Endothelial cell of umbilical vein (primary cell): Measurements from ENCODE around the gene ASXL1. TPM values are rescaled to one million over a fixed set of nuclear protein-coding genes. Genes with fewer than 3 reads are reported as not detected.

Source experiments
- BruUV-seq: library from RNA; stranded (reverse); fragments of 400-500 nt; replicated peaks from 2 replicates; lab custom pipeline; 2021; lab: Mats Ljungman, UMichigan
- CTCF ChIA-PET: fragments of 300-600, 350-600 bp; sonication (Branson Sonifier 250); formaldehyde crosslinking; loops from one replicate; lab custom pipeline; 2021; ENCODE audit warnings: antibody characterized with exemption, inconsistent platforms; lab: Charles Lee
- POLR2A ChIA-PET: fragments of 300-600, 350-600 bp; sonication (Branson Sonifier 250); formaldehyde crosslinking; loops from one replicate; lab custom pipeline; 2021; ENCODE audit warnings: antibody characterized with exemption, inconsistent platforms; lab: Charles Lee
- DNase-seq: peaks from one replicate; pipeline ENCODE4 v3.0.0-alpha.2; 2011; ENCODE audit warnings: low read depth, low spot score
- FAIRE-seq: peaks from 2 replicates; lab custom pipeline; 2011; peaks lifted over from hg19 to GRCh38; lab: Jason Lieb, UNC
- H2AFZ ChIP-seq: 2 replicates; pipeline ENCODE4 v1.6.0; 2012; ENCODE audit warnings: low read depth, low read length, control low read depth, inconsistent platforms
- H3K27ac ChIP-seq: 2 replicates; pipeline ENCODE4 v1.5.1; 2011; ENCODE audit warnings: low read depth, mild to moderate bottlenecking, control low read depth, low read length, moderate library complexity; ENCODE audit not compliant: insufficient read depth
- H3K27me3 ChIP-seq, 2 experiments: 2 replicates each; pipeline versions ENCODE4 v1.6.0 to v1.6.1; 2011; ENCODE audit warnings: low read length in 2 of 2, mixed read lengths in 1 of 2; ENCODE audit not compliant: control insufficient read depth in 2 of 2, insufficient read depth in 2 of 2
- H3K36me3 ChIP-seq, 2 experiments: 2 replicates in 1 of 2; 3 replicates in 1 of 2; pipeline ENCODE4 v1.5.1; 2011; ENCODE audit warnings: low read length in 2 of 2, mild to moderate bottlenecking in 1 of 2, moderate library complexity in 1 of 2; ENCODE audit not compliant: control insufficient read depth in 2 of 2, insufficient read depth in 2 of 2; ENCODE audit errors: extremely low read depth in 1 of 2
- H3K4me1 ChIP-seq: 3 replicates; pipeline ENCODE4 v1.5.1; 2011; ENCODE audit warnings: mild to moderate bottlenecking, low read length; ENCODE audit not compliant: control insufficient read depth, insufficient read depth; ENCODE audit errors: extremely low read depth
- H3K4me2 ChIP-seq: 2 replicates; pipeline ENCODE4 v1.6.1; 2011; ENCODE audit warnings: low read length, control low read depth, mixed read lengths; ENCODE audit not compliant: insufficient read depth
- H3K4me3 ChIP-seq, 3 experiments: fragments of 200-600 bp in 1 of 3; sonication (generic), shearing (Covaris generic) in 1 of 3; replicated peaks in 1 of 3; 2 replicates each; pipeline ENCODE4 v1.5.1; 2011 to 2016; ENCODE audit warnings: control low read depth in 3 of 3, low read length in 3 of 3, mild to moderate bottlenecking in 2 of 3, inconsistent platforms in 1 of 3, low read depth in 1 of 3, moderate library complexity in 1 of 3; ENCODE audit not compliant: insufficient read depth in 1 of 3
- H3K79me2 ChIP-seq: 2 replicates; pipeline ENCODE4 v1.6.0; 2012; ENCODE audit warnings: low read length, inconsistent platforms; ENCODE audit not compliant: control insufficient read depth, insufficient read depth
- H3K9ac ChIP-seq: replicated peaks from 2 replicates; pipeline ENCODE3; 2011; ENCODE audit warnings: low read length, control low read depth; ENCODE audit not compliant: insufficient read depth; ENCODE audit errors: extremely low read depth
- H3K9me1 ChIP-seq: replicated peaks from 3 replicates; pipeline ENCODE4 v1.6.0; 2011; ENCODE audit warnings: mild to moderate bottlenecking, low read length; ENCODE audit not compliant: control insufficient read depth, insufficient read depth; ENCODE audit errors: extremely low read depth
- H3K9me3 ChIP-seq: replicated peaks from 2 replicates; pipeline ENCODE4 v1.5.1; 2012; ENCODE audit warnings: low read length, inconsistent platforms; ENCODE audit not compliant: control insufficient read depth, insufficient read depth
- H4K20me1 ChIP-seq: replicated peaks from 2 replicates; pipeline ENCODE3; 2011; ENCODE audit warnings: mild to moderate bottlenecking, low read length; ENCODE audit not compliant: control insufficient read depth, insufficient read depth; ENCODE audit errors: extremely low read depth
- EZH2 ChIP-seq: IDR thresholded peaks from 2 replicates; pipeline ENCODE4 v1.6.1; 2012; ENCODE audit warnings: borderline replicate concordance, low read depth, mild to moderate bottlenecking, moderate library complexity, low read length, inconsistent platforms; ENCODE audit not compliant: severe bottlenecking
- FOS ChIP-seq: IDR thresholded peaks from 2 replicates; pipeline ENCODE4 v1.6.1; 2011; ENCODE audit warnings: mild to moderate bottlenecking, low read length, moderate library complexity, borderline replicate concordance; ENCODE audit not compliant: insufficient read depth
- GATA2 ChIP-seq: IDR thresholded peaks from 2 replicates; pipeline ENCODE4 v1.7.0; 2011; ENCODE audit warnings: low read depth, mild to moderate bottlenecking, moderate library complexity, mixed read lengths, low read length; ENCODE audit not compliant: insufficient read length, insufficient read depth
- JUN ChIP-seq: IDR thresholded peaks from 2 replicates; pipeline ENCODE4 v1.6.1; 2011; ENCODE audit warnings: borderline replicate concordance, low read depth; ENCODE audit not compliant: insufficient read length, insufficient read depth
- MYC ChIP-seq: IDR thresholded peaks from one replicate; pipeline ENCODE4 v1.6.1; 2011; ENCODE audit warnings: mild to moderate bottlenecking, low read depth, low read length
- POLR2A ChIP-seq: IDR thresholded peaks from 2 replicates; pipeline ENCODE4 v1.6.1; 2012; ENCODE audit warnings: low read depth, mild to moderate bottlenecking, control low read depth, low read length
- POLR2AphosphoS5 ChIP-seq: IDR thresholded peaks from 2 replicates; pipeline ENCODE4 v1.6.1; 2012; ENCODE audit warnings: low read depth, mild to moderate bottlenecking, control low read depth, low read length, moderate library complexity; ENCODE audit not compliant: insufficient read depth
- dilution Hi-C: fragments of 300-500 bp; cut with MboI; formaldehyde crosslinking; loops from one replicate; pipeline ENCODE4 v1.15.0; 2019; ENCODE audit warnings: low sequenced_read_pairs; ENCODE audit not compliant: extremely low pct_ligation_motif_present
- intact Hi-C: fragments of 100-400 bp; cut with micrococcal nuclease; formaldehyde crosslinking; loops from one replicate; pipeline ENCODE4 v1.10.0; 2022
- polyA plus RNA-seq, 4 experiments: library from polyadenylated mRNA; depleted of rRNA in 3 of 4; stranded (reverse) in 3 of 4; unstranded in 1 of 4; fragments of >200 nt; gene quantifications; 2 replicates each; pipeline versions ENCODE4 v1.2.1 to v1.2.3, GENCODE V29; 2011 to 2012; ENCODE audit warnings: missing spikeins in 1 of 4
- total RNA-seq: library from RNA; stranded (reverse); gene quantifications from 2 replicates; pipeline ENCODE4 v1.2.3, GENCODE V29; 2021
- TF ChIP-seq, protein P1 (sequence below): IDR thresholded peaks from 2 replicates; pipeline ENCODE4 v1.6.1; 2011; ENCODE audit not compliant: insufficient read depth, insufficient read length
- TF ChIP-seq, protein P2 (sequence below), 2 donors: IDR thresholded peaks; 1 replicate in 1 of 2; 2 replicates in 1 of 2; pipeline ENCODE4 v1.5.1; 2011; ENCODE audit warnings: low read length in 2 of 2, mild to moderate bottlenecking in 2 of 2, moderate library complexity in 2 of 2, control low read depth in 1 of 2, inconsistent platforms in 1 of 2, low read depth in 1 of 2; ENCODE audit not compliant: insufficient read depth in 1 of 2; ENCODE audit errors: extremely low read depth in 1 of 2

ASXL1 gene
- total and polyA plus RNA-seq, 2 donors (not counting 3 experiments of a cell fraction or from before 2014, with no cell fraction given): 45.4 to 101 TPM

DNA sequence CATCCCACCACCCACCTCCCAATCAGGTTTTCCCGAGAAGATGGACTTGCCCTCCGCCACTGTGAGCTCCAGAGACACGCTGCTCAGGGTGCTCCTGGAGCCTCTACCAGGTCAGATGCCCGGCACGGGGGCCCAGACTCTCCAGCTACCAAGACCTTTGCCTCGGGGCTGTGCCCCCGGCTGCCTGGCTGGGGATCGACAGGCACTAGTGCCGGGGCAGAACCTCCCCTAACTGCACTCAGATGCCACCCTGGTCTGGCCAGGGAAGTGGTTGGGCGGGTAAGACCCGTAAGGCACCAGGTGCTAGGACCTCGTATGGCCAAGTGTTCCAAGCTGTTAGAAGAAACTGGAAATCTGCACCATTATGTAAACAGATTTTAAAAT is 100.7 kb downstream of the ASXL1 start:
- H3K9me1 ChIP-seq: no peaks in the 10 kb centered on the region
- peaks cover 15 to 43% of the 10 kb centered on the region in 2 experiments for H3K36me3 ChIP-seq
- intact Hi-C loops: no loop called here
- peaks cover 20% of the 10 kb centered on the region for H3K4me1 ChIP-seq
- no TSS peak for BruUV-seq
- ChIA-PET POLR2A (no interaction called here), CTCF (interaction anchor here (1.2 to 4.4 kb wide), 7 partner anchors 8 to 193 kb away, joined by 3 to 22 read pairs (median 3); no protein-coding TSS in a partner anchor)
- DNase-seq (no peak), FAIRE-seq (no peak)
- H3K9me3 ChIP-seq: no peaks in the 10 kb centered on the region
- dilution Hi-C loops: no loop called here
- no peak overlapping the region for H3K9ac ChIP-seq
- no peak overlapping the region for H2AFZ ChIP-seq
- no peaks in the 10 kb centered on the region for H4K20me1 ChIP-seq
- H3K4me2 ChIP-seq: no peak overlapping the region
- TF ChIP-seq JUN (no peak), MYC (no peak), EZH2 (no peak), GATA2 (no peak), POLR2A (no peak), POLR2AphosphoS5 (no peak), FOS (no peak)
- TF ChIP-seq, protein P1, sequence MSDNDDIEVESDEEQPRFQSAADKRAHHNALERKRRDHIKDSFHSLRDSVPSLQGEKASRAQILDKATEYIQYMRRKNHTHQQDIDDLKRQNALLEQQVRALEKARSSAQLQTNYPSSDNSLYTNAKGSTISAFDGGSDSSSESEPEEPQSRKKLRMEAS: no peak
- TF ChIP-seq, protein P2, sequence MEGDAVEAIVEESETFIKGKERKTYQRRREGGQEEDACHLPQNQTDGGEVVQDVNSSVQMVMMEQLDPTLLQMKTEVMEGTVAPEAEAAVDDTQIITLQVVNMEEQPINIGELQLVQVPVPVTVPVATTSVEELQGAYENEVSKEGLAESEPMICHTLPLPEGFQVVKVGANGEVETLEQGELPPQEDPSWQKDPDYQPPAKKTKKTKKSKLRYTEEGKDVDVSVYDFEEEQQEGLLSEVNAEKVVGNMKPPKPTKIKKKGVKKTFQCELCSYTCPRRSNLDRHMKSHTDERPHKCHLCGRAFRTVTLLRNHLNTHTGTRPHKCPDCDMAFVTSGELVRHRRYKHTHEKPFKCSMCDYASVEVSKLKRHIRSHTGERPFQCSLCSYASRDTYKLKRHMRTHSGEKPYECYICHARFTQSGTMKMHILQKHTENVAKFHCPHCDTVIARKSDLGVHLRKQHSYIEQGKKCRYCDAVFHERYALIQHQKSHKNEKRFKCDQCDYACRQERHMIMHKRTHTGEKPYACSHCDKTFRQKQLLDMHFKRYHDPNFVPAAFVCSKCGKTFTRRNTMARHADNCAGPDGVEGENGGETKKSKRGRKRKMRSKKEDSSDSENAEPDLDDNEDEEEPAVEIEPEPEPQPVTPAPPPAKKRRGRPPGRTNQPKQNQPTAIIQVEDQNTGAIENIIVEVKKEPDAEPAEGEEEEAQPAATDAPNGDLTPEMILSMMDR (IDR thresholded peaks at IDR 0.05; ENCODE audit: extremely low read depth in 1 of 2, insufficient read depth in 1 of 2, low read depth in 1 of 2, low read length in 2 of 2): no peak
- H3K79me2 ChIP-seq: peaks cover 100% of the 10 kb centered on the region
- H3K27me3 ChIP-seq: no peaks in the 10 kb centered on the region
- H3K4me3 ChIP-seq: no peak overlapping the region
- no peak overlapping the region for H3K27ac ChIP-seq
